ENCODE results near the gene BACE2.

Gene BACE2

DNA sequence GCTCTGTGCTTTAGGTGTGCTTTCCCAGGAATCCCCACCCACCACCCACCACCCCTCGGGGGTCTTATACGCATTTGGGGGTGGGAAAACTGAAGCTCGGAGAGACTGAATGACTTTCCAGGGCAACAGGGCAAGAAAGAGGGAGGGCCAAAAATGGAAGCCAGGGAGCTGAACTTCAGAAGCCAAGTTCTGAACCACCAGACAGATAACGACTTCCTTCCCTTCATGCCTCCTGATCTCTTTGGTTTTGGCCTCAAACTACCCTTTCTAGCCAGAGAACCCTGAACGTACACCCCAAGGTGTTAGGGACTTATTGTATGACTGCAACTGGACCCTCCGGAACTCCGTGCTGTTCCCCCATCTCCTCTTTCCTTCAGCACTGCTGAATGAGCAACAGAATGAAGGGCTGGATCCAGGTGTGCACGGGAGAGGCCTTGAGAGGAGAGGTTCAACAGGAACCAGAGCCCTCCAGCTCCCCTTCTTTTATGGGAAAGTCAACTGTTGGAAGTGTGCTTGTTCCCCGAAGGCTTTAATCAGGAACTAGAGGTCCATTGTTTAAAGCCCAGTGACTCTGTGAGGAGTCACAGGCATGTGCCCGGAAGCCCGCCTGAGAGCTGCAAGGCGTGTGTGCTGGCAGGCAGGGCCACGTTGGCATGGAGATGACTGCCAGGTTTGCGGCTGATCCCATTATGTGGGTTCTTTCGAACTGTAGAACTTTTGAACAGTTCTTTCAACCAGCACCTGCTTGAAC, 3.1 kb downstream of the BACE2 start:
- Histone ChIP-seq H3K9ac (ENCODE audit: low read length) (no peak overlapping the region), H4K20me1 (ENCODE audit: low read depth, low read length) (no peaks in the 10 kb centered on the region), H3K4me2 (ENCODE audit: low read depth, low read length, poor library complexity, severe bottlenecking) (no peak overlapping the region), H3K9me3 (ENCODE audit: insufficient read depth, low read length) (no peaks in the 10 kb centered on the region), H3K36me3 (ENCODE audit: low read length) (no peaks in the 10 kb centered on the region), H3K27ac (ENCODE audit: low read depth, low read length) (no peak overlapping the region), H3F3A (ENCODE audit: insufficient read depth) (no peaks in the 10 kb centered on the region), H3K79me2 (ENCODE audit: insufficient read depth, low read length) (no peaks in the 10 kb centered on the region), H2AFZ (ENCODE audit: low read depth, low read length, severe bottlenecking) (no peak overlapping the region), H3K9me2 (replicated peaks; ENCODE audit: insufficient read depth, low read length) (no peaks in the 10 kb centered on the region), H3K27me3 (ENCODE audit: low read length) (no peaks in the 10 kb centered on the region), H3K4me3 (ENCODE audit: insufficient read depth, low read length, poor library complexity, severe bottlenecking) (no peak overlapping the region)
- no peak for TF ChIP-seq EZH2phosphoT487 (conservative IDR thresholded peaks at IDR 0.05; ENCODE audit: low read length)
- TF ChIP-seq, protein P1, sequence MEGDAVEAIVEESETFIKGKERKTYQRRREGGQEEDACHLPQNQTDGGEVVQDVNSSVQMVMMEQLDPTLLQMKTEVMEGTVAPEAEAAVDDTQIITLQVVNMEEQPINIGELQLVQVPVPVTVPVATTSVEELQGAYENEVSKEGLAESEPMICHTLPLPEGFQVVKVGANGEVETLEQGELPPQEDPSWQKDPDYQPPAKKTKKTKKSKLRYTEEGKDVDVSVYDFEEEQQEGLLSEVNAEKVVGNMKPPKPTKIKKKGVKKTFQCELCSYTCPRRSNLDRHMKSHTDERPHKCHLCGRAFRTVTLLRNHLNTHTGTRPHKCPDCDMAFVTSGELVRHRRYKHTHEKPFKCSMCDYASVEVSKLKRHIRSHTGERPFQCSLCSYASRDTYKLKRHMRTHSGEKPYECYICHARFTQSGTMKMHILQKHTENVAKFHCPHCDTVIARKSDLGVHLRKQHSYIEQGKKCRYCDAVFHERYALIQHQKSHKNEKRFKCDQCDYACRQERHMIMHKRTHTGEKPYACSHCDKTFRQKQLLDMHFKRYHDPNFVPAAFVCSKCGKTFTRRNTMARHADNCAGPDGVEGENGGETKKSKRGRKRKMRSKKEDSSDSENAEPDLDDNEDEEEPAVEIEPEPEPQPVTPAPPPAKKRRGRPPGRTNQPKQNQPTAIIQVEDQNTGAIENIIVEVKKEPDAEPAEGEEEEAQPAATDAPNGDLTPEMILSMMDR (IDR thresholded peaks at IDR 0.05; ENCODE audit: insufficient read depth, low read length, poor library complexity, severe bottlenecking), result no peak

DNA sequence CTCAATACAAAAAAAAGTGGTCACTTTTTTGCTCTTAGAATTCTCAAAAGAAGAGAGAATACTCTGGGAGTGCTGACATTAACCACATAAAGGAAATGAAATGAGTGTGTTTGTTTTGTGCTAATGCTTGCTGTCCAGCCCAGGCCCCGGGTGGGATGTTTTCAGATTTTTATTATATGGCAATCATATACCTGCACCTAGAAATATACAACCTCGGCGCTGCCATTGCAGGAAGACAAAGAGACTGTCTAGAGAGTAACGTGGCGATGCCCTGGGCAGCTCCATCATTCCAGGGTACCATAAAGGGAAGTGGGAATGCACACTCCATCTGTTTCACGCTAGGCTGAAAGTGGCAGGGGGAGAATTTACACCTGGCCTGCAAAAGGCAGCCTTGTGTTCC, 7.1 kb downstream of the BACE2 start:
- H3F3A ChIP-seq (ENCODE audit: insufficient read depth), result no peaks in the 10 kb centered on the region
- H3K4me2 ChIP-seq (ENCODE audit: low read depth, low read length, poor library complexity, severe bottlenecking), result no peak overlapping the region
- no peak overlapping the region for H2AFZ ChIP-seq (ENCODE audit: low read depth, low read length, severe bottlenecking)
- H3K27ac ChIP-seq (ENCODE audit: low read depth, low read length), result no peak overlapping the region
- H3K27me3 ChIP-seq (ENCODE audit: low read length), result no peaks in the 10 kb centered on the region
- H3K4me3 ChIP-seq (ENCODE audit: insufficient read depth, low read length, poor library complexity, severe bottlenecking), result no peak overlapping the region
- H3K9ac ChIP-seq (ENCODE audit: low read length), result no peak overlapping the region
- no peaks in the 10 kb centered on the region for H3K36me3 ChIP-seq (ENCODE audit: low read length)
- no peaks in the 10 kb centered on the region for H3K79me2 ChIP-seq (ENCODE audit: insufficient read depth, low read length)
- no peaks in the 10 kb centered on the region for H3K9me2 ChIP-seq (replicated peaks; ENCODE audit: insufficient read depth, low read length)
- TF ChIP-seq EZH2phosphoT487 (conservative IDR thresholded peaks at IDR 0.05; ENCODE audit: low read length), result no peak
- TF ChIP-seq, protein P1 (IDR thresholded peaks at IDR 0.05; ENCODE audit: insufficient read depth, low read length, poor library complexity, severe bottlenecking), result no peak
- H4K20me1 ChIP-seq (ENCODE audit: low read depth, low read length), result no peaks in the 10 kb centered on the region
- no peaks in the 10 kb centered on the region for H3K9me3 ChIP-seq (ENCODE audit: insufficient read depth, low read length)

DNA sequence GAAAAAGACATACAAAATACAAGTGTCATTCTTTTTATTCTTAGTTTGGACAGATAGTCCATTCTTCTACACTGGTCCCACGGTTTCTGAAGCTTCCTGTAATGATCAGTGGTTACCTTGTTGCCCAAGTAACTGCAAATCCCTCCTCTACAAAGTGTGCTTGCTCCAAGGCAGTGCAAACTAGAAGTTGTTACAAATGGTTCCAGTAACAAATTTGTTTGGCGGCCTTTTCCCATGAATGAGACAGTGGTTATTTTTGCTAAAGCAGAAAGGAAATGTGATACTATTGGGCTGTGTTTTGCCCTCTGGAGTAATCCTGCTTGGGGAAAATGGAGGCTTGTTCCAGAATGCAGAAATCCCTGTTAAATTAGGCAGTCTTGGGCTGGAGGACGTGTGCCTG, 8.9 kb downstream of the BACE2 start:
- H3K4me3 ChIP-seq (ENCODE audit: insufficient read depth, low read length, poor library complexity, severe bottlenecking), result no peak overlapping the region
- no peaks in the 10 kb centered on the region for H4K20me1 ChIP-seq (ENCODE audit: low read depth, low read length)
- no peak overlapping the region for H3K4me2 ChIP-seq (ENCODE audit: low read depth, low read length, poor library complexity, severe bottlenecking)
- no peak overlapping the region for H2AFZ ChIP-seq (ENCODE audit: low read depth, low read length, severe bottlenecking)
- no peaks in the 10 kb centered on the region for H3K27me3 ChIP-seq (ENCODE audit: low read length)
- H3K9me2 ChIP-seq (replicated peaks; ENCODE audit: insufficient read depth, low read length), result no peaks in the 10 kb centered on the region
- no peak overlapping the region for H3K9ac ChIP-seq (ENCODE audit: low read length)
- H3K9me3 ChIP-seq (ENCODE audit: insufficient read depth, low read length), result no peaks in the 10 kb centered on the region
- H3F3A ChIP-seq (ENCODE audit: insufficient read depth), result no peaks in the 10 kb centered on the region
- no peaks in the 10 kb centered on the region for H3K79me2 ChIP-seq (ENCODE audit: insufficient read depth, low read length)
- no peaks in the 10 kb centered on the region for H3K36me3 ChIP-seq (ENCODE audit: low read length)
- TF ChIP-seq, protein P1 (IDR thresholded peaks at IDR 0.05; ENCODE audit: insufficient read depth, low read length, poor library complexity, severe bottlenecking), result no peak
- no peak for TF ChIP-seq EZH2phosphoT487 (conservative IDR thresholded peaks at IDR 0.05; ENCODE audit: low read length)
- H3K27ac ChIP-seq (ENCODE audit: low read depth, low read length), result no peak overlapping the region
